ENCODE results near the gene SLIT3. TPM values are rescaled to one million over a fixed set of nuclear protein-coding genes. Genes with fewer than 3 reads are reported as not detected.

Gene SLIT3
- total and polyA plus RNA-seq, 2 donors, result 8.4 to 9.2 TPM

DNA sequence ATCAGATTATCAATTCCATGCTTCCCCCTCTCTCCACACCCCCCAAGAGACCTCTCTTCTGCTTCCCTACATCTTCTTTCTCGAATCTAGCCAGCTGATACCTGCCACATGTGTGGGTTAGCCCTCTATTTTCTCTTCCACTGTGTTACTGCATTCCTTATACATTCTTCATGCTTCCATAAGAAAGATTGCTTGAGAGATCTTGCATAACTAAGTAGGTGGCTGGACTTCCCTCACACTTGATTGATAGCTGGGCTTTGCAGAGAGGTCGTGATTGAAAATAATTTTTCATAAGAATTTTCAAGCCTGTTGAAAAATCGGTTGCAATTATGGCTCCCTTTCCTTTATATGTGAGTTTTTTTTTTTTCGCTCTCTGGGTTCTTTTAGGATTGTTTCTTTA lies 688.8 kb downstream of the SLIT3 start:
- Histone ChIP-seq H3K36me3 (ENCODE audit: control insufficient read depth in 2 of 2, insufficient read depth in 2 of 2, low read length in 1 of 2) (no peaks in the 10 kb centered on the region), H3K27ac (ENCODE audit: low read depth in 1 of 2, low read length in 1 of 2) (no peak overlapping the region), H3K4me3 (ENCODE audit: low read length in 2 of 2) (no peak overlapping the region), H3K4me1 (ENCODE audit: control insufficient read depth in 2 of 2, insufficient read depth in 2 of 2, low read length in 2 of 2) (no peaks in the 10 kb centered on the region), H3K27me3 (ENCODE audit: control insufficient read depth in 2 of 2, insufficient read depth in 1 of 2, low read length in 1 of 2) (no peaks in the 10 kb centered on the region), H3K9me3 (ENCODE audit: control insufficient read depth in 2 of 2, insufficient read depth in 1 of 2, low read length in 1 of 2) (peaks cover 0 to 4% of the 10 kb centered on the region in 2 donors)
- no peak for DNase-seq (ENCODE audit: low read depth in 6 of 9, low spot score in 9 of 9)
- WGBS, result 90% methylated on average over 4 of the region's 4 CpGs

Measured in thymus (tissue), 11 donors.